ENCODE results near the gene KLHL8. TPM values are rescaled to one million over a fixed set of nuclear protein-coding genes. Genes with fewer than 3 reads are reported as not detected.

The KLHL8 gene
- total RNA-seq, 2 experiments from 2014 or later: 6.3 to 7.0 TPM

- H3K4me3 ChIP-seq (ENCODE audit: low read length): no peak overlapping the region
- DNase-seq (no peak), ATAC-seq (ENCODE audit: poor library complexity) (no peak)
- intact Hi-C loops (cut with DNase I, micrococcal nuclease): no loop called here
- no peaks in the 10 kb centered on the region for H3K9me3 ChIP-seq (ENCODE audit: control insufficient read depth in 1 of 2, insufficient read depth in 1 of 2, low read length in 2 of 2)
- Mint-ChIP-seq H3K36me3 (ENCODE audit: low read depth) (peaks cover 4% of the 10 kb centered on the region), H3K9me3 (no peaks in the 10 kb centered on the region), H3K27me3 (no peaks in the 10 kb centered on the region), H3K4me1 (ENCODE audit: low read depth) (no peaks in the 10 kb centered on the region), H3K27ac (no peak overlapping the region), H3K4me3 (no peak overlapping the region)
- H3K36me3 ChIP-seq (ENCODE audit: insufficient read depth, low read length): no peaks in the 10 kb centered on the region
- CTCF ChIA-PET: no interaction called here
- no peaks in the 10 kb centered on the region for H3K27me3 ChIP-seq (ENCODE audit: control insufficient read depth in 1 of 2, insufficient read depth in 2 of 2, low read length in 2 of 2)
- POLR2A ChIA-PET: no interaction called here
- no peaks in the 10 kb centered on the region for H3K4me1 ChIP-seq (ENCODE audit: insufficient read depth, low read length)
- H3K27ac ChIP-seq (ENCODE audit: low read depth in 1 of 2, low read length in 2 of 2): no peak overlapping the region
- TF ChIP-seq CTCF (IDR thresholded peaks at IDR 0.05): no peak
Measured at GRCh38 chr4:87185146-87185870, 35.1 kb downstream of the KLHL8 start.

- Mint-ChIP-seq H3K36me3 (ENCODE audit: low read depth) (peaks cover 9% of the 10 kb centered on the region), H3K4me3 (no peak overlapping the region)
- CTCF ChIA-PET: no interaction called here
Measured at GRCh38 chr4:87180767-87181166, 39.7 kb downstream of the KLHL8 start.

GRCh38 chr4:87179751-87180150 is 40.7 kb downstream of the KLHL8 start:
- CTCF ChIA-PET: no interaction called here
- no peaks in the 10 kb centered on the region for H3K9me3 Mint-ChIP-seq
- H3K4me1 Mint-ChIP-seq (ENCODE audit: low read depth): no peaks in the 10 kb centered on the region
- no peak for TF ChIP-seq CTCF (IDR thresholded peaks at IDR 0.05)
- intact Hi-C loops (cut with DNase I, micrococcal nuclease): no loop called here
- no peak for ATAC-seq (ENCODE audit: poor library complexity)
- no peaks in the 10 kb centered on the region for H3K9me3 ChIP-seq (ENCODE audit: control insufficient read depth in 1 of 2, insufficient read depth in 1 of 2, low read length in 2 of 2)
- POLR2A ChIA-PET: no interaction called here
- no peak overlapping the region for H3K4me3 ChIP-seq (ENCODE audit: low read length)
- H3K4me3 Mint-ChIP-seq: no peak overlapping the region
- no peaks in the 10 kb centered on the region for H3K36me3 ChIP-seq (ENCODE audit: insufficient read depth, low read length)
- DNase-seq: no peak
- H3K36me3 Mint-ChIP-seq (ENCODE audit: low read depth): peaks cover 12% of the 10 kb centered on the region
- no peak overlapping the region for H3K27ac Mint-ChIP-seq
- no peaks in the 10 kb centered on the region for H3K27me3 ChIP-seq (ENCODE audit: control insufficient read depth in 1 of 2, insufficient read depth in 2 of 2, low read length in 2 of 2)
- H3K4me1 ChIP-seq (ENCODE audit: insufficient read depth, low read length): no peaks in the 10 kb centered on the region
- no peaks in the 10 kb centered on the region for H3K27me3 Mint-ChIP-seq
- no peak overlapping the region for H3K27ac ChIP-seq (ENCODE audit: low read depth in 1 of 2, low read length in 2 of 2)

More at GRCh38 chr4:87180767-87181166, 39.7 kb downstream of the KLHL8 start:
- H3K27ac Mint-ChIP-seq: no peak overlapping the region
- DNase-seq (no peak), ATAC-seq (ENCODE audit: poor library complexity) (no peak)
- intact Hi-C loops (cut with DNase I, micrococcal nuclease): no loop called here
- Histone ChIP-seq H3K27ac (ENCODE audit: low read depth in 1 of 2, low read length in 2 of 2) (no peak overlapping the region), H3K27me3 (ENCODE audit: control insufficient read depth in 1 of 2, insufficient read depth in 2 of 2, low read length in 2 of 2) (no peaks in the 10 kb centered on the region), H3K9me3 (ENCODE audit: control insufficient read depth in 1 of 2, insufficient read depth in 1 of 2, low read length in 2 of 2) (no peaks in the 10 kb centered on the region), H3K4me3 (ENCODE audit: low read length) (no peak overlapping the region), H3K36me3 (ENCODE audit: insufficient read depth, low read length) (no peaks in the 10 kb centered on the region), H3K4me1 (ENCODE audit: insufficient read depth, low read length) (no peaks in the 10 kb centered on the region)
- no peak for TF ChIP-seq CTCF (IDR thresholded peaks at IDR 0.05)
- POLR2A ChIA-PET: no interaction called here
- no peaks in the 10 kb centered on the region for H3K4me1 Mint-ChIP-seq (ENCODE audit: low read depth)
- H3K27me3 Mint-ChIP-seq: no peaks in the 10 kb centered on the region
- no peaks in the 10 kb centered on the region for H3K9me3 Mint-ChIP-seq
